ENCODE measurements around the gene HSF2BP. TPM values are rescaled to one million over a fixed set of nuclear protein-coding genes. Genes with fewer than 3 reads are reported as not detected.

HSF2BP gene
- polyA plus RNA-seq, 1 donor from 2014 or later: 0.89 TPM

GRCh38 chr21:43574741-43575472 is 84.4 kb downstream of the HSF2BP start:
- Histone ChIP-seq H3K9ac (ENCODE audit: low read length) (peak overlapping the region; percentile 34), H3K9me2 (ENCODE audit: insufficient read depth, low read length) (no peaks in the 10 kb centered on the region), H4K20me1 (ENCODE audit: insufficient read depth) (no peaks in the 10 kb centered on the region), H3K4me3 (ENCODE audit: low read length) (peak overlapping the region; percentile 21), H2AFZ (ENCODE audit: low read depth, low read length) (no peak overlapping the region), H3K9me3 (ENCODE audit: low read length) (no peaks in the 10 kb centered on the region), H3K27ac (ENCODE audit: low read length) (peak overlapping the region; percentile 43), H3K27me3 (ENCODE audit: insufficient read depth, low read depth, low read length) (no peaks in the 10 kb centered on the region), H3K36me3 (ENCODE audit: insufficient read depth, low read length) (no peaks in the 10 kb centered on the region), H3F3A (ENCODE audit: insufficient read depth, low read length, poor library complexity, severe bottlenecking) (no peaks in the 10 kb centered on the region), H3K79me2 (replicated peaks; ENCODE audit: insufficient read depth, low read length) (no peaks in the 10 kb centered on the region), H3K4me2 (ENCODE audit: low read length) (no peak overlapping the region)
- TF ChIP-seq MXI1 (conservative IDR thresholded peaks at IDR 0.05; ENCODE audit: poor library complexity, severe bottlenecking) (peak; percentile 29), RAD21 (conservative IDR thresholded peaks at IDR 0.05) (no peak), REST (IDR thresholded peaks at IDR 0.05; ENCODE audit: borderline replicate concordance) (no peak), SMC3 (conservative IDR thresholded peaks at IDR 0.05; ENCODE audit: poor library complexity) (no peak), TAF1 (IDR thresholded peaks at IDR 0.05; ENCODE audit: low read depth) (no peak), POLR2AphosphoS5 (IDR thresholded peaks at IDR 0.05) (no peak), EP300 (conservative IDR thresholded peaks at IDR 0.05; ENCODE audit: poor library complexity, severe bottlenecking) (peak; percentile 54), EZH2 (IDR thresholded peaks at IDR 0.05; ENCODE audit: borderline replicate concordance, insufficient read depth, low read length, poor library complexity, severe bottlenecking) (no peak)
- TF ChIP-seq, protein P1, sequence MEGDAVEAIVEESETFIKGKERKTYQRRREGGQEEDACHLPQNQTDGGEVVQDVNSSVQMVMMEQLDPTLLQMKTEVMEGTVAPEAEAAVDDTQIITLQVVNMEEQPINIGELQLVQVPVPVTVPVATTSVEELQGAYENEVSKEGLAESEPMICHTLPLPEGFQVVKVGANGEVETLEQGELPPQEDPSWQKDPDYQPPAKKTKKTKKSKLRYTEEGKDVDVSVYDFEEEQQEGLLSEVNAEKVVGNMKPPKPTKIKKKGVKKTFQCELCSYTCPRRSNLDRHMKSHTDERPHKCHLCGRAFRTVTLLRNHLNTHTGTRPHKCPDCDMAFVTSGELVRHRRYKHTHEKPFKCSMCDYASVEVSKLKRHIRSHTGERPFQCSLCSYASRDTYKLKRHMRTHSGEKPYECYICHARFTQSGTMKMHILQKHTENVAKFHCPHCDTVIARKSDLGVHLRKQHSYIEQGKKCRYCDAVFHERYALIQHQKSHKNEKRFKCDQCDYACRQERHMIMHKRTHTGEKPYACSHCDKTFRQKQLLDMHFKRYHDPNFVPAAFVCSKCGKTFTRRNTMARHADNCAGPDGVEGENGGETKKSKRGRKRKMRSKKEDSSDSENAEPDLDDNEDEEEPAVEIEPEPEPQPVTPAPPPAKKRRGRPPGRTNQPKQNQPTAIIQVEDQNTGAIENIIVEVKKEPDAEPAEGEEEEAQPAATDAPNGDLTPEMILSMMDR (IDR thresholded peaks at IDR 0.05; ENCODE audit: poor library complexity, severe bottlenecking): no peak

DNA sequence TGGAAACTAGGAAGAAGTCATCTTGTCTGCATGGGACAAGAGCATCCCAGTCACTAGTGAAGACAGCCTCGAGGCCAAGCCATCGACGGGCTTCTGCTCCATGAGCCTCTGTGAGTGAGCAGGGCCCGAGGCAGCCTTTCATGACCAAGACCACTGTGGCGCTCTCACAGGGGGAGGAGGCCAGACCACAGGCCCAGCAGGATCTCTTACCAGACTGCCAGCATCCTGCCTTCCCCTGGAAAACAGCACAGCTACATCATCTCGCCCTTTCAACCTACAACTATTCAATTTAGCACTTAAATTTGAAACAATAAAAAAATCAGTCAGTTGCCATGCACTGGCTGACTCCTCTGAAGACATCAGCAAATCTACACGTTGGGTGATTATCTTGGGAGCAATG is 85.4 kb downstream of the HSF2BP start:
- Histone ChIP-seq H3K27me3 (ENCODE audit: insufficient read depth, low read depth, low read length) (no peaks in the 10 kb centered on the region), H3K4me3 (ENCODE audit: low read length) (no peak overlapping the region), H4K20me1 (ENCODE audit: insufficient read depth) (no peaks in the 10 kb centered on the region), H3K4me2 (ENCODE audit: low read length) (no peak overlapping the region), H3K9ac (ENCODE audit: low read length) (no peak overlapping the region), H3K9me3 (ENCODE audit: low read length) (no peaks in the 10 kb centered on the region), H2AFZ (ENCODE audit: low read depth, low read length) (no peak overlapping the region), H3F3A (ENCODE audit: insufficient read depth, low read length, poor library complexity, severe bottlenecking) (no peaks in the 10 kb centered on the region), H3K36me3 (ENCODE audit: insufficient read depth, low read length) (no peaks in the 10 kb centered on the region), H3K9me2 (ENCODE audit: insufficient read depth, low read length) (no peaks in the 10 kb centered on the region), H3K79me2 (replicated peaks; ENCODE audit: insufficient read depth, low read length) (no peaks in the 10 kb centered on the region), H3K27ac (ENCODE audit: low read length) (no peak overlapping the region)
- no peak for TF ChIP-seq RAD21 (conservative IDR thresholded peaks at IDR 0.05)
